DMS 273 (cell line): ENCODE measurements around the gene LENG9.
A peak's percentile ranks its signal among the peaks of the same experiment; 100 is the strongest.
"Not testable (repeated sequence)": the region's sequence is repeated elsewhere in the genome, so short reads cannot be mapped to it uniquely, and the experiment has no call there.

Experiments
- DNase-seq: peaks from one replicate; lab custom pipeline; 2025; ENCODE audit not compliant: unreplicated experiment; lab: John Stamatoyannopoulos, UW

Gene LENG9

DNA sequence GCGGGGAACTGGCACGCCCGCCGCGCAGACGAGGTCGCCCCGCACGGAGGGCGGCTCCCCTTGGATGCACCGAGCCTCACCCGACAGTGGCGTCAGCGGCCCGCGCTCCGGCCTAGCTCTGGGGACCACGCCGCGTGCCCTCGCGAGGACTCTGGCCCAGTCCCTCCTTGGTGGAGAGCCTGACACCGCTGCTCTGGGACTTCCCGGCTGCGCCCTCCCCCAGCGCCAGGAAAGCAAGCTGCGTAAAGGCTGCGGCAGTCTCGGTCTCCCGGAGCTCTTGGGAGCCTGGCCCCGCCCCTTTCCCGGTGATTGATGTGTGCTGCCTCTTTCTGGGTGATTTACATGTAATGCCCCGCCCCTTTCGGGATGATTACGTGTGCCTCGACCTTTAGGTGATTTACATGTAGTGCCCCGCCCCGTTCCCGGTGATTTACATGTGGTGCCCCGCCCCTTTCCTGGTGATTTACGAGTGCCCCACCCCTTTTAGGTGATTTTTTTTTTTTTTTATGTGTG lies at the start of gene LENG9:
Gene LENG9, minus strand, starts transcription at position 248 of the 513 bp plus-strand sequence. CDS start 252 bp downstream, outside the sequence.
- peak; percentile 97 for DNase-seq

DNA sequence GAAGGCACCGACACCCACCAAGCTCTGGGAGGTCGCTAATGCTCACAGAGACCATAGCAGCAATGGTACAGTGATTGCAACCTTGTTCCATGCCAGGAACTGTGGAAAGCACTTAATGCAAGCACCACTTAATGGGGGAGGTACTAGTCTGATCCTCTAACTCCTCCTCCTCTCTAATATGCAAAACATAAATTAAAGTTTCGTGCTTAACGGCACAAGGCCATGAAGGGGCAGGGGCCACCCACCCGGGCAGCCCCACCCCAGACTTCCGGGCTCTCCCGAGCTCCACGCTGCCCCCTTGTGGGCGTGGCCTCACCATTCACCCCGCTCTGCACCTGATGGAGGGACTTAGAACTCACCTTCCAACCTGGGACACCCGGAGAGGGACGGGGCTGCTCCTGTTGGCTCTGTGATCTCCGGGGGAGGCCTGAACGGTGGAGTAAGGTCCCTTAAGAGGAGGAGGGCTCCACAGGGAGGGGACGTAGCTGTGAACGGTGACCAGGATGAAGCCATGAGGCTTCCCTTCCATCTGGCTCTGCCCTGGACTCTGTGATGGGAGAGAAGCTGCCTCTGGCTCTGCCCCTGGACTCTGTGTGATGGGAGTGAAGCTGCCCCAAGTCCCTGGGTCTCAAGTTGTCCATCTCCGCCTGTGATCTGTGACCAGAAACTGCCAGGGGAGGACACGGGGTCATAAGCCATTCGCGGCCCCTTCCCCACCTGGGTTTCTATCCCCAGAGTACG lies 45.8 kb upstream of the LENG9 start:
- DNase-seq, result not testable (repeated sequence)

DNA sequence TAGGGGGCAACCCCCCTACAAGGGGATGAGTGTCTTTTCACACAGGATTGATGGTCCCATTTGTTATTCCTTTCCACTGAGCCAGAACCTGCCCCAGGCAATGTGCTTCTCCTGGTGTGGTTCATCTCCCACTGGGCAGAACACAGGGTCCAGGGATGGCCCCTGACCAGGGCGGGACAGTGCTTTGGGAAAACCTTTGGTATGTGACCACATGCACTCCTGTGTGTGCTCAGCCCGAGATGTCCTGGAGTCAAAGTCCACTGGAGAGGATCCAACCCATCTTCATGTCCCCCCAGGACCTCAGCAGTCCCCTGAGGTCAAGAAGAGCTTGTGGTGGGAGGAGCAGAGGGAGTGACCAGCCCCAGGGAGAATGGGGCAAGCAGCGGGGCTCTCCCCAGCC lies 44.9 kb upstream of the LENG9 start:
- DNase-seq, result not testable (repeated sequence)

DNA sequence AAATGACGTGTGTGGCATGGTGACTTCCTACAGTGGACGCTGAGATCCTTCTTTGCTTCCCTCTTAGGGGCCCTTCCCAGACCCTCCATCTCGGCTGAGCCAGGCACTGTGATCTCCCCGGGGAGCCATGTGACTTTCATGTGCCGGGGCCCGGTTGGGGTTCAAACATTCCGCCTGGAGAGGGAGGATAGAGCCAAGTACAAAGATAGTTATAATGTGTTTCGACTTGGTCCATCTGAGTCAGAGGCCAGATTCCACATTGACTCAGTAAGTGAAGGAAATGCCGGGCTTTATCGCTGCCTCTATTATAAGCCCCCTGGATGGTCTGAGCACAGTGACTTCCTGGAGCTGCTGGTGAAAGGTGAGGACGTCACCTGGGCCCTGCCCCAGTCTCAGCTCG lies 44.2 kb upstream of the LENG9 start:
- DNase-seq, result no peak

DNA sequence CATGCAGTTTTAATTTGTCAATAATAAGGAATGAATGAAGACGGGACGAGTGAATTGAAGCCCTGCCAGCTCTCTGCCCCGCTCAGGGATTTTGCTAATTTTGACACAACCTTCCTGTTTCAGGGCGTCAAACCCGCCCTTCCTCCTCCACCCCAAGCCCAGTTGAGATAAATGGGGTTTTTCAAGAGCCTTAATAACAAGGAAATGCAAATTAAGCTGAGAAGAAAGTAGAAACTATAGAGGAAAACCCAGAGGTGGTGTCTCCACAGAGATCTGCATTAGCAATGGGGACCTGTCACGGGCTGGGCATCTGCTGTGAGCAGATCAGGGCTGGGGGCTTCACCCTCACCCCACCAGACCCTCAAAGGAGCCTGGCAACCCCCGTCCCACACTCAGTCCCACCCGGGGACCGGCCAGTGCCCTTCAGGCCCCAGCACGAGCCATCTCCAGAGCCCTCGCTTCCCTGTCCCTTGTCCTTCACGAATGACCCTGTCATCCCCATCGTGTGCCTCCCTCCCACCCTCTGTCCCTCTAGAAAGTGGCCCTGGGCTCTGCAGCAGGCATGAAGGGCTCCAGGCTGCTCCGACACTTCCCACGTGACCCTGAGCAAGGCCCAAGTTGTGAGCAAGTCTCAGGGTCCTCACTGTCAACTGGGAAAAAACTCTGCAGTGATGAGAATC lies 43.6 kb upstream of the LENG9 start:
- DNase-seq, result not testable (repeated sequence)

DNA sequence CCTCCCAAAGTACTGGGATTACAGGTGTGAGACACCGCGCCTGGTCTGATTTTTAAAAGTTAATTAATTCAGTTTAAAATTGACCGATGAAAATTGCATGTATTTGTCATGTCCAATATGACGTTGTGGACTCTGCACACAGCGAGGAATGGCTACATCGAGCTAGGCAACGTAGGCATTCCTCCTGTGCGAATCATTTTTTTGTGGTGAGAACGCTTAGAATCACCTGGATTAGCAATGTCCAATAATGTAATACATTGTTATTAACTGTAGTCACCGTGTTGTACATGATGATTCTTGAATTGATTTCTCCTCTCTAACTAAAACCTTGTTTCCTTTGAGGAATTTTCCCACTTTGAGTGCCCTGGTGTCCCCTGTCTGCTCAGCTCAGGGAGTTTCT lies 42.5 kb upstream of the LENG9 start:
- no peak for DNase-seq

DNA sequence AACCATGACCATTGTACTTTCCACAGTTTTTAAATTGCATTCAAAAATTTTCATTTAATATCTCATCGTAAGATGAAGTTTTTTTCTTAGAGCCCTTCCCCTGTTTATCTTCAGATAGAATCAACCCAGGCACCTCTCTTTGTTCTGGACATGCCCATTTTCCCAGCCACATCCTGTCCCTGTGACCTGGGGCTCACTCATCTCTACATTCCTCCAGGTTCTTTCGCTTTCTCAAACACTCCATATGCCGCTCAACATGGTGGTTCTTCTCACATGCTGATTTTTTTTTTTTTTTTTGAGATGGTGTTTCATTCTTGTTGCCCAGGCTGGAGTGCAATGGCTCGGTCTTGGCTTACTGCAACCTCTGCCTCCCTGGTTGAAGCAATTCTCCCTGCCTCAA lies 42.0 kb upstream of the LENG9 start:
- not testable (repeated sequence) for DNase-seq

DNA sequence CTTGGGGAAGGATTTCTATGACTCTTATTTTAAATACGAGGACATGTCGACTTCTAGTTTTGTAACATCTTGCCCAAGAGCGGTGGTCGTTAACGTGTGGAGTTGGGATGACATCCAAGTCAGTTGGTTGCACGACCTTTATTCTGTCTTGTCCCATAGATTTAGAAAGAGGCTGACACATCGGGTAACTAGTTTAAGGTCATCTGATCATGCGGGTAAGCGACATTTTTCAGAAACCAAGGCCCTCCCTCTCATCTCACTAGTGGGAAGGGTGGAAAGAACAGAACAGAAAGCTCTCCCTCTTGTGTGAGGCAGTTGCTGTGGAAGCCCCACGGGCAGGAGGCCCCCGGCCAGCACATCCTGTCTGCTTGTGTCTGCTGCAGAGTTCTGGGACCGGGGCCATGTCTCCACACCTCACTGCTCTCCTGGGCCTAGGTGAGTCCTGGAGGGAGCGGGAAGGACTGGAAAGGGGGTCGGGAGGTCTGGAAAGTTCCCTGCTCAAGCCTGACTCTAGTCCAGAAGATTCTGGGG lies 39.0 kb upstream of the LENG9 start, which contains the start of gene LAIR2:
Gene LAIR2, plus strand, starts transcription at position 314 of the 531 bp plus-strand sequence. Its CDS starts 88 bp downstream, at position 402.
- DNase-seq, result no peak

DNA sequence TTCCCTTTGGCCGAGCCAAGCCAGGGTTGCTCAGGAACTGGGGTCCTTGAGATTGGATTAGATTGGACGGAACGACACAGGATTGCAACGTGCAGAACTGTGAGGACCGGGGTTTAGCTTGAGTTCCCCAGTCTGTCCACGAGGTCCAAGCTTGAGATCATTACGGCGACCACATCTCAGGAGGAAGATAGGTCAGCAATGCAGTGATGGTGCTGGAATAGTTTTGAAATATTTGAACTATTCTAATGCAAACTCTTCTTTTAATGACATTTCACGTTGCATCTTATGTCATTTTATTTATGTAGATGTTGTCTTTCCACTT lies 34.8 kb upstream of the LENG9 start:
- not testable (repeated sequence) for DNase-seq

DNA sequence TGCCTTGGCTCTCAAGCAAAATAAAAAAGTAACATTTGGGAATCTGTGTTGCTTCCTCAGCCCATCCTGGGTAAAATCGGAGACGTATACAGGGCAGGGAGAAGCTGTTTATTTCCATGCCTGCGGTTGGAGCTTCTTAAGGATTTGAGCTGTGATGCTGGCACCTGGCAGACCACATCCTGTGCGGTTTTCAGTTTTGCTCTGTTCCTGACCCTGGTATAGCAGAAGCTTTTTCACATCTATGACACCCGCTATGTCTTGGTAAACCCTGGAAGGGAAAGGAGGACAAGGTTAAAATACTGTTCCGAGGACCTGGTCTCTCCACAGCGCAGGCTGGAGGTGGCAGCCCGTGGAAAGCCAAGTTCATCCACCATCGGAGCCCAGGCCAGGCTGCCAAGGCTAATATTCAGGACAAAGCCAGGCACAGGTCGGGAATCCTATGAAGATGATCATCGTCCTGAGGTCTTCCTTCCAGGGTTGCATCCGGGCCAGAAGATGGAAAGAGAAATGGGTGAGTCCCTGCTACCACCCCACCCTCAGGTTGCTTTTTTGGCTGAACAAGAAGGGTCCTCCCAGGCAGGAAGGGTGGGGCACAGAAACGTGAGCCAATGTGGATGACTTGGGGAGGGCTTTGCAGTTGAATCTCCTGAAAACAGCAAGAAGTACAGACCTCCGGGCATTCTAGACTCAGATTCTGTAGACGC lies 34.3 kb upstream of the LENG9 start:
- not testable (repeated sequence) for DNase-seq

DNA sequence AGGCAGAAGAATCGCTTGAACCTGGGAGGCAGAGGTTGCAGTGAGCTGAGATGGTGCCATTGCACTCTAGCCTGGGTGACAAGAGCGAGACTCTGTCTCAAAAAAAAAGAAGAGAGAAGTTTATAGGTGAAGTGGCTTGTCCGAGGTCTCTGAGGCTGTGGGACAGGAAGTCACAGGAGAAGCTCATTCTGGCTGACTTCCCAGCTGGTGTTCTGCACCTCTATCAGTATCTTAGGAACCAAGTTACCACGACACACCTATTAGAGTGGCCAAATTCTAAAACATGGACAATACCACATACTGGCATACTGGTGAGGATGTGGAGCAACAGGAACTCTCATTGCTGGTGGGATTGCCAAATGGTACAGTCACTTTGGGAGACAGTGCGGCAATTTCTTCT lies 31.7 kb upstream of the LENG9 start:
- DNase-seq, result not testable (repeated sequence)

DNA sequence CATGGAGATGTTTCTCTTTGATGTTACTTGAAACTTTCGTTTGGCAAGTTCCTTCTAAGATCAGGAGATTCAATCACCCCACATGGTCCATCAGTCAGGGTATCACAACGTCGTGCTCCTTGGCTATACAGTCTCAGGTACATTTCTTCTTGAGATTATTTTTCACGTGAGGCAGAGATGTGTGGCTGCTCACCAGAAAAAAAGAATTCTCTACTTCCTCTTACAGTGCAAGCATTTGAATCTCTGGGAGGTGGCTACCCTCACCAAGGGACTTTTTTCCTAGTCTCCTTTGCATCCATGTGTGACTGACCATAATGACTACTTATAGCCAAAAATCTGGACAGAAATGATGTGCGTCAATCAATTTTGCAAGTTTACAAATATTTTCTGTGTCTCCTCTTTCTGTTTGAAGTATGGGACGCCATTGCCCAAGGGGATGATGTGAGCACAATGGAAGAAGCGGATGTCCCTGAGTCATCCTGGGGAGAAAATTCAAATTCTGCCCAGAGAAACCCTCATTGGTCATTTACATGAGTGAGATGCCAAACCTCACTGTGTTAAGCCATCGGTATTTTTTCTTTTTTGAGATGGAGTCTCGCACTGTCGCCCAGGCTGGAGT lies 30.5 kb upstream of the LENG9 start:
- DNase-seq, result no peak

DNA sequence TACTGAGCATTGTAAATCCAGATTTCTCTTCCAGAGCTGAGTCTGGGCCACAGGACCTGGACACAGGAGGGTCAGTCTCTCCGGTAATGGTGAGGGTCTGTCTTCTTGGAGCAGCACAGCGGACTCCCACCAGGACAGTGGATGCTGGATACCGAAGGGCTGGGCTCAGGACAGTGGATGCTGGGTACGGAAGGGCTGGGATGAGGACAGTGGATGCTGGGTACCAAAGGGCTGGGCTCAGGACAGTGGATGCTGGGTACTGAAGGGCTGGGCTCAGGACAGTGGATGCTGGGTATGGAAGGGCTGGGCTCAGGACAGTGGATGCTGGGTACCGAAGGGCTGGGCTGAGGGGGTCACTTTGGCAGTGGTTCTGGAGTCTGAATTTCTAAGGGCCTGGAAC lies 29.5 kb upstream of the LENG9 start:
- not testable (repeated sequence) for DNase-seq

DNA sequence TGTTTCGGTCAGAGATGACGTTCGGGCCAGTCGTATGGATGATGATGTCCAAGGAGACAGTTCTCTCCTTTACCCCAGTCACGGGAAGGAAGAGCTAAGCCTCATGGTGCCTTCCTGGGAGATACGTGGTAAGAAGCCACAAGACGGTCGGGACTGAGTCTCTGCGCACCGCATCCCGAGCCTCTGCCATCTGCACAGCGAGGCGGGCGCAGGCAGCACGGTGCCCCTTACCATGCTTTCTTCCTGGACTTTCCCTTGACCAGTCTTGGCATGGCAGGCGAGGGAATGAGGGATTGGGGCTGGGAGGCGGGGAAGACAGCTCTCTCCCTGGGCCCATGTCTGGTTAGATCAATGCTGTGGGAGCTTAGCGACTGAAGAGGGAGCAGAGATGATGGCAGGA lies 29.0 kb upstream of the LENG9 start:
- no peak for DNase-seq

DNA sequence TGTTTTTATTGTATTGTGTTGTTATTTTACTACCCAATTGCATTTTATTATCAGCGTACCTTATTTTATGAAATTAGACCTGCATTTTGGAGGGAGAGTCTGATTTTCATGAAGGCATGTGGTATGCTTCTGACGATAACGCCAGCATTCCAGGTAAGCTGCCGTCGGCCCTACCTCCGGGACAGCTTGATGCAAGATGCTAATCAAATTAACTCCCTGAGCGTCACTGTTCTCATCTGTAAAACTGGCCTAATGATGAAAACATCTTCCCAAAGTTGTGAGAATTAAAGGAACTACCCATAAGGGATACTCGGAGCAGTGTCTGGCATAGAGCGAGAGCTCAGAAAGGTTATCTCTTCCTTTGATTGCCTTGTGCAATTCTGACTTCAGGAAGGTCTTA lies 26.2 kb upstream of the LENG9 start:
- DNase-seq, result no peak

DNA sequence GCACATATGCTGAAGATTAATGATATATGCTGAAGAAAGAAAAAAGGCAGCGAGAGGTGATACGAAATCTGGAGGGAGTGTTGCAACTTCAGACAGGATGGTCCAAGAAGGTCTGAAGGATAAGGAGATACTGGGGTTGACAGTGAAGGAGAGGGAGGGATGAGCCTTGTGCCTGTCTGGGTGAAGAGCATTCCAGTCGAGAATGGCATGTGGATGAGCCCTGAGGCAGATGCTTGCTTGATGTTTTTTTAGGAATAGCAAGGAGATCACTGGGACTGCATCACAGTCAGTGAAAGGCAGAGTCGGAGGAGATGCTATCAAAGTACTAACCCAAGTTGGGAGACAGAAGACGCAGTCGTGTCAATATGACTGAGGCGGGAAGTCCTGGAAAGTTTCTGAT lies 25.8 kb upstream of the LENG9 start:
- no peak for DNase-seq

DNA sequence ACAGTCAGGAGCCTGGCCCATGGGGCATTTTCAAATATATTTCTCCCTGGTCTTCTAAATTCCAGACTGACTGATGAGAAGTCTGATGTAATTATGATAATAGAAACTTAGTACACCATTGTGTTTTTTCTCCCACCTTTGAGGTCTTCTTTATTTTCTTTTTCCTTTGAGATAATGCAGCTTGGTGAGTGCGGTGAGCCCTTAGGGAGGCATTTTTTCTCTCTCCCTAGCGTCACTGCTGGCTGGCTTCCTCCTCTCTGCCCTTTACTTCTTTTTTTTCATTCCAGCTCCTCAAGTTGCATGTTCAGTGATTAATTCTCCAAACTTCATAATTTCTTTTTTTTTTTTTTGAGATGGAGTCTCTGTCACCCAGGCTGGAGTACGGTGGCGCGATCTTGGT lies 22.3 kb upstream of the LENG9 start:
- DNase-seq, result no peak

DNA sequence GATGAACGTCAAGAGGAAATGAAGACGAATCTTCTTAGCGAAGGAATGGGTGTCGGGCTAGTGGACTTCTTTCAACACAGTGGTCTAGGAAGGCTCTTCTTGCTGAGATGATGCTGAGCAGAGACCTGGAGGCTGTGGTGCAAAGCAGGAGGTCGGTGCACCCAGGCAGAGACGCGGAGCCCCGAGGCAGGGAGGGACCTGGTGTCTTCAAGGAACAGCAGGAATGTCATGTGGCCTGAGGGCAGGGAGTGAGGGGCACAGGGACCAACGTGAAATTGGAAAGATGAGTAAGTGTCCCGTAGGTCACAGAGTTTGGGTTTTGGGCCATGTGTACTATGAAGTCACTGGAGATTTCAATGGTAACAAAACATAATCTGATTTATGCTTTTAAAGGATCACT lies 20.9 kb upstream of the LENG9 start:
- no peak for DNase-seq

DNA sequence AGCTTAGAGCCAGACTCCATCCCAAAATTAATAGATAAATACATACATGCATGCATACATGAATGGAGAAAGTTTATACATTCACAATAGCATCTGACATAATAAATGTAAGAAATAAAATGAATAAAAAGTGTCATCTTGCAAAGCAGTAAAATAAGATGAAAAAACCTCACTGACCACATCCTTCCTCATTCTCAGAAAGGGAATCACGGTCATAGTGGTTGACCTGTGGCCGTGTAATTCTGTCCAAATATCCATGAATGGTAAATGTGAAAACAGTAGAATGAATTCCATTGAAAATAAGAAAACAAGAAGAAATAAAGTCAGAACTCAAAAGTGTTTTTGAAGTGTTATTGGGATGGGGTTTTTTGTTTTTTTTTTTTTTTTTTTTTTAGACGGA lies 19.3 kb upstream of the LENG9 start:
- DNase-seq, result no peak

DNA sequence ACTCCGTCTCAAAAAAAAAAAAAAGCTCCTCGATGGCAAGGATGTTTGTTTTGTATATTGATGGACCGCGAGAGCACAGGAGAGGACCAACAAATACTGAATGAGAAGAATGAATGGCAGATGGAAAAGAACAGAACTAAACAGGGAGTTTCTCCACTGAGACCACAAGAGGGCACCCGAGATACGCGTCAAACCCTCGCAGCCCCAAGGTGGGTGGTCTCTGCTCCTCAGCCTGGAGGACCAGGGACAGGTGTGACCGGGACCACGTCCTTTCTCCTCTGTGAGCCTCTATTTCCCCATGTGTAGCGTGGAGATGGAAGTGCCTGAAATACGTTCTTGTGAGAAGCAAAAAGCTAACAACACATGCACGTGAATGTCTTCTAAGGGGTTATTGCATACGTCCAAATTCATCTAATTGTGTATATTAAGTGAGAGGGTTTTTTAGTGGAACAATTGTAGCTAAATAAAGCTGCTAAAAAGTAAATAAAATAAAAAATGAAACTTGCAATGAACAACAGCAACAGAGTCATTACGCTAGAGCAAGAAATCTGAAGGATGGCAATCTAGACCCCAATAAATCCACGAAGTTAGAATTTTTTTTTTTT lies 17.9 kb upstream of the LENG9 start:
- peak; percentile 71 for DNase-seq

DNA sequence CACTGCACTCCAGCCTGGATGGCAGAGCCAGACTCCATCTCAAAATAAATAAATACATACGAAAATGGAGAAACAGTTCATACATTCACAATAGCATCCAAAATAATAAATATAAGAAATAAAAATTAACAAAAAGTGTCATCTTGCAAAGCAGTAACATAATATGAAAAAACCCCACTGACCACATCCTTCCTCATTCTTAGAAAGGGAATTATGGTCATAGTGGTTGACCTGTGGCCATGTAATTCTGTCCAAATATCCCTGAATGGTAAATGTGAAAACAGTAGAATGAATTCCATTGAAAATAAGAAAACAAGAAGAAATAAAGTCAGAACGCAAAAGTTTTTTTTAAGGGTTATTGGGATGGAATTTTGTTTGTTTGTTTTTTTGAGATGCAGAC lies 16.5 kb upstream of the LENG9 start:
- DNase-seq, result no peak
